Gastroesophageal sphincter (tissue), 3 donors: ENCODE results near the gene CACNA1A.

Experiments used
- CTCF ChIP-seq, 4 experiments: fragments of 200-600 bp in 2 of 4; fragments of 450-650 bp in 2 of 4; sonication (generic) in 1 of 4; IDR thresholded peaks; one replicate each; pipeline ENCODE4 v1.5.1; 2017 to 2019; ENCODE audit warnings: antibody characterized with exemption in 4 of 4, mild to moderate bottlenecking in 2 of 4, moderate library complexity in 2 of 4
- POLR2A ChIP-seq, 2 donors: fragments of 450-650 bp; IDR thresholded peaks; one replicate each; pipeline ENCODE4 v1.6.1; 2017; ENCODE audit warnings: antibody characterized with exemption in 2 of 2, mild to moderate bottlenecking in 2 of 2, moderate library complexity in 1 of 2

- TF ChIP-seq CTCF (IDR thresholded peaks at IDR 0.05) (no peak), POLR2A (IDR thresholded peaks at IDR 0.05) (no peak)
Observed at GRCh38 chr19:13420780-13421179, 85.5 kb downstream of the CACNA1A start.
